Activated naive CD4-positive, alpha-beta T cell treated with anti-CD3 and anti-CD28 coated beads, Interleukin-2, amount 50 U/mL, for 16 hours (primary cell): ENCODE results near the gene PHLPP1.
A peak's percentile ranks its signal among the peaks of the same experiment; 100 is the strongest.

ENCODE experiments used
- DNase-seq: peaks from one replicate; pipeline ENCODE4 v3.0.0-alpha.2; 2020

PHLPP1 gene

GRCh38 chr18:62952807-62953206, 237.5 kb downstream of the PHLPP1 start:
- no peak for DNase-seq

- no peak for DNase-seq
Measured at GRCh38 chr18:62953663-62954062, 238.3 kb downstream of the PHLPP1 start.

- no peak for DNase-seq
Measured at GRCh38 chr18:62954366-62954765, 239.0 kb downstream of the PHLPP1 start.

- peak; percentile 20 for DNase-seq
Measured at GRCh38 chr18:62957885-62958472, 242.6 kb downstream of the PHLPP1 start.

GRCh38 chr18:62959481-62959880, 244.1 kb downstream of the PHLPP1 start:
- DNase-seq = no peak

GRCh38 chr18:62963507-62963906, 248.2 kb downstream of the PHLPP1 start:
- DNase-seq = no peak

- DNase-seq = no peak
Measured at GRCh38 chr18:62964432-62964831, 249.1 kb downstream of the PHLPP1 start.

- DNase-seq = no peak
Measured at GRCh38 chr18:62967089-62967488, 251.7 kb downstream of the PHLPP1 start.

GRCh38 chr18:62973689-62974088, 258.3 kb downstream of the PHLPP1 start:
- DNase-seq = no peak

- no peak for DNase-seq
Measured at GRCh38 chr18:62974388-62974787, 259.0 kb downstream of the PHLPP1 start.

GRCh38 chr18:62974928-62975675, 259.8 kb downstream of the PHLPP1 start:
- DNase-seq = no peak

- DNase-seq = no peak
Measured at GRCh38 chr18:62975785-62976184, 260.4 kb downstream of the PHLPP1 start.

GRCh38 chr18:62976227-62976626, 260.9 kb downstream of the PHLPP1 start:
- no peak for DNase-seq

GRCh38 chr18:62977512-62977911, 262.2 kb downstream of the PHLPP1 start:
- no peak for DNase-seq

GRCh38 chr18:62978251-62979049, 263.1 kb downstream of the PHLPP1 start:
- no peak for DNase-seq

- DNase-seq = no peak
Measured at GRCh38 chr18:62979176-62979575, 263.8 kb downstream of the PHLPP1 start.

GRCh38 chr18:62979900-62980299, 264.6 kb downstream of the PHLPP1 start:
- DNase-seq = no peak

GRCh38 chr18:62981566-62981965, 266.2 kb downstream of the PHLPP1 start:
- no peak for DNase-seq

- DNase-seq = peak; percentile 52
Measured at GRCh38 chr18:62982600-62983251, 267.4 kb downstream of the PHLPP1 start.

- no peak for DNase-seq
Measured at GRCh38 chr18:62984656-62985315, 269.4 kb downstream of the PHLPP1 start.

- no peak for DNase-seq
Measured at GRCh38 chr18:62986490-62986889, 271.1 kb downstream of the PHLPP1 start.

- DNase-seq = no peak
Measured at GRCh38 chr18:62987055-62987830, 271.9 kb downstream of the PHLPP1 start.
